HG02840 (cell line): ENCODE results near the gene BIRC7.

ENCODE experiments used
- ATAC-seq: cut with Tn5 transposase; IDR thresholded peaks from one replicate; pipeline ENCODE4 v1.9.1; 2021; ENCODE audit warnings: mild to moderate bottlenecking, moderate library complexity, moderate number of reproducible peaks; ENCODE audit not compliant: unreplicated experiment, low FRiP score

Gene BIRC7

DNA sequence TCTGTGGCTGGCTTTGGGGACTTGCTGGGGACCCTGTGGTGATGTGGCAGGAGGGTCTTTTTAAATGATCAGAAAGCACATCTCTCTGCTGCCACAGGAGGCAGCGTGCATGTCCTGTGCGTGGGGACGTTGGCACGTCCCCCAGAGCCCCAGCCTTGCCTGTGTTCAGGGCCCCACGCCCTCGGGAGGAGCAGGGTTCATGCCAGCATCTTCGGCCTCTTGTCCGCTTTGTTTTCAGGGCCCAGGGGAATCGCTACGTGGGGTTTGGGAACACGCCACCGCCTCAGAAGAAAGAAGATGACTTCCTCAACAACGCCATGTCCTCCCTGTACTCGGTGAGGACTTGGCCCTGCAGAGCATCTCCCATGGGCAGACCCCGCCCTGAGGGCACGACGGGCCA lies 43.0 kb downstream of the BIRC7 start:
- no peak for ATAC-seq

DNA sequence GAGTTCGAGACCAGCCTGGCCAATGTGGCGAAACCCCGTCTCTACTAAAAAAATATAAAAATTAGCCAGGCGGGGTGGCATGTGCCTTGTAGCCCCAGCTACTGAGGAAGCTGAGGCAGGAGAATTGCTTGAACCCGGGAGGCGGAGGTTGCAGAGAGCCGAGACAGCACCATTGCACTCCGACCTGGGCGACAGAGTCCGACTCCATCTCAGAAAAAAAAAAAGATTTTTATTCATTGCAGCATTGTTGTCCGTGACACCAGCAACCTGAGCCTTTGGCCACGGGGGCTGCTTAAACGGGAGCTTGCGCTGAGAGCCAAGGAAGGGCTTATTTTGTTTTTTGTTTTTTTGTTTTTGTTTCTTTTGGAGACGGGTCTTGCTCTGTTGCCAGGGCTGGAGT lies 44.2 kb downstream of the BIRC7 start:
- ATAC-seq, result no peak

DNA sequence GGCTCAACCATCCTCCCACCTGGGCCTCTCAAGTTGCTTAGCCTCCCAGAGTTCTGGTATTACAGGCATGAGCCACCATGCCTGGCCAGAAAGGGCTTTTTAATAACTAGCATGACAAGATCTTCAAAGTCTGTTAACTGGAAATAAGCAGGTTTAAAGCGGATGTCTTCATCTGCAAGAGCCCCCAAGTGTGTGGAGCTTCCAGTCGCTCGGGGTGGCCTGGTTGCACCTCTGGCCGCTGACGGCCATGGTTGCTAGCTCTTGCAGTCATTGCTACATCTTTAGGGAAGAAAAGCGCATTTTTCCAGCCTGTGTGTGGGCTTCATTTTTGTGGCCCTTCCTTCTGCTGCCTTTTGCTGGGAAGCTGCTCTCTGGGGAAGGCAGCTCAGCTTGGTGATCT lies 44.7 kb downstream of the BIRC7 start:
- no peak for ATAC-seq

DNA sequence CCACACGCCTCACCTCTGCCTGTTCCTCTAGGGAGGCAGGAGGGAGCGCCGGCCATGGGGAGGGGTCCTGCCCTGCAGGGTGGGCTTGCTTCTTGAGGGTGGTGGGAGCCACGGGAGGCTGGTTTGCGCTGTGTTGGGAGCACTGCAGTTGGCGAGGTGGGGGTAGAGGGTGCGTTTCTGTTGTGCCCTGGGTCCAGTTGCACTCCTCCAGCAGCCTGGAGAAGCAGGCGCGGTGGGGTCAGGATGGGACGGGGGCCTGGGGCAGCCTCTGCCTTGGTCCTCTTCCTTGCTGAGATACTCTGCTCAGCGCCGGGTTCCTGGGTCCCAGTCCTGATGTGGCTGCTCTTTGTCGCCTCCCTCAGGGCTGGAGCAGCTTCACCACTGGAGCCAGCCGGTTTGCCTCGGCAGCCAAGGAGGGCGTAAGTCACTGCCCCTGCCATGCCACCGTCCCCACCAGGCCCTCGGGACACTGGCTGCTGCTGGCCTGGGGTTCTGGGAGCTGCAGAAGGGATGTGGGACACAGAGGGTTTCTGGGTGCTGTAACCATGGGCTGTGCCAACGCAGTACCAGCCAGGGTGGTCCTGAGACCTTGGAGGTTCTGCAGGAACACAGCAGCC lies 45.3 kb downstream of the BIRC7 start:
- ATAC-seq, result no peak

DNA sequence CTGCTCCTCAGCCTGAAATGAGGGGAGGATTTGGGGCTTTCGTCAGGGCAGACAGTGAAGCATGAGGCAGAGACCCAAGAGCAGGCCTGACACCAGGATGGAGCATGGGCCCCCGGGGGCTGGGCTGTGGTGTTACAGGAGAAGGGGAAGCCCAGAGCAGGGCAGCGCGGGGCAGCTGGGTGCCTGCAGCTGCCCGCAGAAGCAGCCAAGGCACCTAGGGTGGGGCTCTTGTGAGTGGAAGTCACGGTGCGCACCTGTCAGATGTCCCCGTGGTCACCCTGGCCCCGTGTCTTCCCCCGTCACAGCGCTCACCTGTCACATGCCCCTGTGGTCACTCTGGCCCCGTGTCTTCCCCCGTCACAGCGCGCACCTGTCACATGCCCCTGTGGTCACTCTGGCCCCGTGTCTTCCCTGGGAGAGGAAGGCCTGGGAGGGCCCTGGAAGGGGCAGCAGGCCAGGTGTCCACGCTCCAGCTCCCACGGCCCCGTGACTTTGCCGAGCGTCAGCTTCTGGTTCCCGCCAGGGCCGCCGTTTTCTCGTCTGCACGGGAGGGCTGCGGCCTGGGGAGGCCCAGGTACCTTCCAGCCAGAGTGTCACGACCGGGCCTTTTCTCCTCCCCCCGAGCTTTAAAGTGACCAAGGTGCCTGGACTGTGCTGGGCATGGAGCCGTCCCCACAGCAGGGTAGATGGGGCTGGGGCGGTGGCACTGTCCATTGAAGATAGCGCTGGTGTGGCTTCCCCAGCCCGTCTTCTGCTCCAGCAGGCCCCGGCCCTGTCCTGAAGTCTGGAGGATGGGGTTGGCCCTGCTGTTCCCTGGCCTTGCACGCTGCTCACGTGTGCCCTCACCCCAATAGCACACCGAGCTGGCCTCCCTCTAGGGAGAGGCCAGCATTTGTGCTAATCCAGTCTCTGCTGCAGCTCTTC lies 46.3 kb downstream of the BIRC7 start:
- ATAC-seq, result no peak

DNA sequence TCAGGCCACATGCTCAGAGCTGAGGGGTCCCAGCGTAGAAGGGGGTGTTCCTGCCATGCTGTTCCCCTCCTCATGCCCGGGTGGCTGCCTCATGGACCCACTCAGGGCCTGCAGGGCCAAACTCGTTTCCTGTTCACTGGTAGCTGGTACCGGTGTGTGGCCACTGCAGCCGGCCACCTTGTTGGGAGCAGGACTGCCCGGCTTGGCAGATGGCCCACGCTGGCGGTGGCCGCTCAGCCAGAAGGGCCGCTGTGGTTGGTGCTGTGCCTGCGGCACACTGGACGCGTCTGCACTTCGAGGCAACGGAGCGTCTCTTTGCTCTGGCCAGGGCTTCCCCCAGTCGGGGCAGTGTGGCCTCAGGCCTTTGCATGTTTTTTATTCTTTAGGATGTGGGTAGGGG lies 47.2 kb downstream of the BIRC7 start:
- ATAC-seq, result no peak

DNA sequence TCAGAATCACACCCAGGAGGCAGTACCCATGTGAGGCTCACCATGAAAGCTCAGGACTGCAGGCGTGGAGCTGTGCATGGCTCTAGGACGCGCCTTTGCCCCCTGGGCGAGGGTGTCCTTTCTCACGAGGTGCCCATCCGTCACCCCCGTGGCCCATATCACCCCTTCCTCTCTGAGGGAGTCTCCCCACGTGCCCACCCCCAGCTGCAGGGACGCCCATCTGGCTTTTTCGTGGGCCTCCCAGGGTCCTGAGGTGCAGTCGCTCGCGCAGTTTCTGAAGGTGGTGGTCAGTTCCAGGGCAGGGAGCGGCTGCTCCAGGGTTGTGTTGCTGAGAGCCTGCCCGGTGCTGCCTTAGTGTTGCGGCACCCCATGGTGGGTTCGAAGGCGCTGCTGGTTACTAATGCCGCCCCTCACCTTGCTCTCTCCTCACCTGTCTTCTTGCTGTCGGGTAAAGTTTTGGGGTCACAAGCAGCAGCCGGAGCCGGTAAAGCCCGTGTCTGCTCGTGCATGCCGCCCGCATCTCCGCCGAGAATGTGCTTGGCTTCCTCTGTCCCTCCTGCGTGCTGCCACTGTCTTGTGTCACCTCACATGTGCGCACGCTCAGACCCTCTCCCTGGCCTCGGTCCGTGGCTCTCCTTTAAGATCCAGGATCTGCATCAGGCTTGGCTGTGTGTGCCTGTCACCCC lies 47.8 kb downstream of the BIRC7 start:
- ATAC-seq, result no peak

DNA sequence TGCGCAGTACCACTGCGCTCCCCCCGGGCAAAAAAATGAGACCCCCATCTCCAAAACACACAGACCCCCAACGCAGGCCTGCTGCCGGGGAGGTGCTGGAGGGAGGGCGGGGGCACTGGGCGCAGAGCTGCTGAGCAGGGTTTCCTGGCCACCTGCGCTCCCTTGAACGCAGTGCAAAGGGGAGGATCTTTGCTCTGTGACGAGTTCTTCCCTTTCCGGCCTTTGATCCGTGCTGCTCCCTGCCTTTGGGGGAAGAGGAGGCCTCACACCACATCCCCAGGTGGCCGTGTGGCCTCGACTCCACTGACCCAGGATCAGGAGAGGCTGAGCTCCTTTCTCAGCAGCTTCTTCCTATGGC lies 48.4 kb downstream of the BIRC7 start:
- ATAC-seq, result no peak

DNA sequence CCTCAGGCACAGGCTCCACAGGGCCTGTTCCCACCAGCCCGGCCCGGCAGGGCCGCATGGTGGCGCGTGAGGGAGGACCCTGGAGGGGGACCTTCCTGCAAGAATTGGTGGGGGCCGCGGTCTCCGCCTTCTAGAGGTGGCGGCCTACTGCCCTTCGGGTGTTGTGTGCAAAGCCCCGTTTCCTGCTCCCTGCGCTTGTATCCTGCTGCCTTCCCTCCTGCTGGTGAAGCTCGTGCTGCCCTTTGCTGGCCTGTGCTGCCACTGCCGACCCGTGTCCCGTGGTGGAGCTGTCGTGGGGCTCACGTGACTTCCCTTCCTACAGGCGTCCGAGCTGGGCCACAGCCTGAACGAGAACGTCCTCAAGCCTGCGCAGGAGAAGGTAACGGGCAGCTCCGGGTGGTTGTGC lies 48.8 kb downstream of the BIRC7 start:
- no peak for ATAC-seq

DNA sequence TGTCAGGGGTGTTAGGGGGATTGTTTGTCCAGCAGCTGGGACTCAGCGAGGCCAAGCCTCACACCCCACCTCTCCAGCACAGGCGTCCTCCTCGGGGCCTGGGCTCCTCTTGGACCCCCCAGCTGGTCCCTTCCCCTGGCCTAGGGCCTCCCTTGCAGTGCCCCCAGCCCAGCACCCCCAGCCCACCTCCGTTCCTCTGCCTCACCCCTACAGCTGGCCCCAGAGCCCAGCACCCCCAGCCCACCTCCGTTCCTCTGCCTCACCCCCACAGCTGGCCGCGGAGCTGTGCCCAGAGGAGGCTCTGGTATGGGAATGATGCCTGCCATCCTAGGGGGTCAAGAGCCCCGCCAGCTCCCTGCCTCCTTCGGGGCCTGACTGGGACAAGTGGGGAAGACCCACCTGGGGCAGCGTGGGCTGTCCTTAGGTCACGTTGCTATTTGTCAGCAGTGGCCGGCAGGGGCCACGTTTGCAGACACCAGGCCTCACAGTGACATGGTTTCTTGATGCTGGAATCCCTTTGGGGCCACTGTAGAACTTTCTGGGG lies 49.3 kb downstream of the BIRC7 start:
- no peak for ATAC-seq

DNA sequence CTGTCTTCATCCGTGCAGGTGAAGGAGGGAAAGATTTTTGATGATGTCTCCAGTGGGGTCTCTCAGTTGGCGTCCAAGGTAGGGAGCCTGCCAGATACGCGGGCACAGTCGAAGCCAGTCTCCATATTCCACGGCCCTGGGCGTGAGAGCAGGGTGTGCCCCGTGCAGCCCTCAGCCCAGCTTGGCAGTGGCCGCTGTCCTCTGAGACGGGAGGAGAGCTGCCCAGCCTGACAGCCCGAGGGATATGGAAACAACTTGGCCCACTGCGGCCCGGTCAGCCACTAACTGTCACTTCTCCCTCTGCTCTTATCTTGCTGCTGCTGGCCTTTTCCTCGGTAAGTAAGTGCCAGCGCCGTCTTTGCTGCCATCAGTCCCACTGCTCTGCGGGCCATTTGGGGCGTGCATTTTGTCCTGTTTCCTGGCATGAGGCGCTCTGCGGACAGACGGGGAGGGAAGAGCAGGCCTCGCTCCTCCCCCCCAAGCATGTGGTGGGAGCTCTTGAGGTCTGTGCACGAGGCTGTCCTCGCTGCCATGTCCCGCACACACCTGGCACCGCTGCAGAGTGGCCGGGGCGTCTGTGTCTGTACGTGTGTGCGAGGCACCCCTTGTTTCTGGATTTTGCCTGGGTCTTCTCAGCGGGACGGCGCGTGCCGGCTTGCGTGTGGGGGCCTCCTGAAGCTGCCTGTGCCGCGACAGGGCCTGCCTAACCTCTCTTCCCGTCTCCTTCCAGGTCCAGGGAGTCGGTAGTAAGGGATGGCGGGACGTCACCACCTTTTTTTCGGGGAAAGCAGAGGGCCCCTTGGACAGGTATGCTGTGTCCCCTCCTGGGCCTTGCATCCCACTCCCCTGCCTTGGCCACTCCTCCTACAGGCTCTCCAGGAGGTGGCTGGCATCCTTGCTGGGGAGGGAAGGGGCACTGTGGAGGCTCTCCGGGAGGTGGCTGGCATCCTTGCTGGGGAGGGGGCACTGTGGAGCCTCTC lies 50.2 kb downstream of the BIRC7 start:
- no peak for ATAC-seq

DNA sequence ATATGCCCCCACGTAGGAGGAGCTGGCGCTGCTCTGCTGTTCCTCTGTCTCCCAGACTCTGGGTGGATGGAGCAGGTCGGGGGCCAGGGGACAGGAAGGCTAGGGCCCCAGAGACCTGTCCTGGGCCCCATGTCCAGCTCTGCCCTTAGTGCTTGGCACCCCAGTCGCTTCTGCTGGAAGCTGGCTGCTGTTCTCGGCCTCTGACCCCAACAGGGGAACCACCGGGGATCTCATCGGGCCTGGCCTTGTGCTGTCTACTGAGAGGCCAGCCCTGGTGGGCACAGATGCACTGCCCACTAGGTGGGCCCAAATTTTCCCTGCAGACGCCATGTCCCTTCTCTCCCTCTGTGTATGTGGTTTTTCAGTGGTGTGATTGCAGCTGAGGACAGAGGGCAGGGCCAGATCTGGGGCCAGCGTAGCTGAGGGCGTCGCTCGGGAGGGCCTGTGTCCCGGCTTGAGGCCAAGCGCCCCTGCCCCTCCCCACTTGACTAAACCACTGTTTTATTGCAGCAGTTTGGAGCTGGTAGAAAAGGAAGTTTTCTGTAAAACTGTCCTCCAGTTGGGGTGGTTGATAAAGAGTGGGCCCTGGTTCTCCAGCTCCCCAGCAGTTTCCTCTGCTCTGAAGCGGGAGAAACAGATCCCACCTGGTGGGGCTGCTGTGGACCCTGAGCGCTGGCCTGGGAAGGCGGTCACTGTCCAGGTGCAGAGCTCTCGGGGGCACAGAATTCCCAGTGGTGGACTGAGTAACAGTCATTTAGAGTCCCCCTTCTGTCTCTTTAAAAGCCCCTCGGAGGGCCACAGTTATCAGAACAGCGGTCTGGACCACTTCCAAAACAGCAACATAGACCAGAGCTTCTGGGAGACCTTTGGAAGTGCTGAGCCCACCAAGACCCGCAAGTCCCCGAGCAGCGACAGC lies 51.3 kb downstream of the BIRC7 start:
- no peak for ATAC-seq

DNA sequence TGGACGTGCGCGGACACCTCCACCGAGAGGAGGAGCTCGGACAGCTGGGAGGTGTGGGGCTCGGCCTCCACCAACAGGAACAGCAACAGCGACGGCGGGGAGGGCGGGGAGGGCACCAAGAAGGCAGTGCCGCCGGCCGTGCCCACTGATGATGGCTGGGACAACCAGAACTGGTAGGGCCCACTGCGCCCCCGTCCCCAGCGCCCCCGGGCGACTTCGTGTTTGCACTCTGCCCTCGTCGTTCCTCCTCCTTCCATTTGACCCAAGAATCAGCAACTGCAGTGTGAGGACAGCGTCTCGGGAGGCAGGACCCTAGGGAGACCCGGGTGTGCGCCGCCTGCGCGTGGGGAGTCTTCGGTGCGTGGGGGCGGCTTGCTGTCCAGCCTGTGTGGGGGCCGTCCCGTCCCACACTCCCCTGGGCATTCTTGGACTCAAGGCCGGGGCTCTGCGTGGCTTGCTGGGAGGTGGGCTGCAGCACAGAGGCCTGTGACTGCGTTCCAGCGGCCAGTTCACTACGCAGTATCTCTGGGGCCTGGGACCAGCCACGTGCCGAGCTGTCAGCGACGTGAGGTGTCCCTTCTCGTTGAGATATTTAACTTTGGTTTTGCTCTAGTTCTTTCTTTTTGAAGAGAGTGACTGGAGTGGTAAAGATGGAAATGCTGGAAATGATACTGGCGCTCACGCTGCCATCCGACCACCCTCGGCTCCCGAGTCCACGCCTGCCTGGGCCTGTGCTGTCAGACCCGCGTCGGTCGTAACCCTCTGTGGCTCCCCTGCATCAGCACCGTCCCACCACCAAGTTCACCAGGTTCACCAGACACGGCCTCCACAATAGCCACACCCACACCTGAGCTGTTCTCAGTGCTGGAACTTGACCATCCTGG lies 52.2 kb downstream of the BIRC7 start:
- no peak for ATAC-seq

DNA sequence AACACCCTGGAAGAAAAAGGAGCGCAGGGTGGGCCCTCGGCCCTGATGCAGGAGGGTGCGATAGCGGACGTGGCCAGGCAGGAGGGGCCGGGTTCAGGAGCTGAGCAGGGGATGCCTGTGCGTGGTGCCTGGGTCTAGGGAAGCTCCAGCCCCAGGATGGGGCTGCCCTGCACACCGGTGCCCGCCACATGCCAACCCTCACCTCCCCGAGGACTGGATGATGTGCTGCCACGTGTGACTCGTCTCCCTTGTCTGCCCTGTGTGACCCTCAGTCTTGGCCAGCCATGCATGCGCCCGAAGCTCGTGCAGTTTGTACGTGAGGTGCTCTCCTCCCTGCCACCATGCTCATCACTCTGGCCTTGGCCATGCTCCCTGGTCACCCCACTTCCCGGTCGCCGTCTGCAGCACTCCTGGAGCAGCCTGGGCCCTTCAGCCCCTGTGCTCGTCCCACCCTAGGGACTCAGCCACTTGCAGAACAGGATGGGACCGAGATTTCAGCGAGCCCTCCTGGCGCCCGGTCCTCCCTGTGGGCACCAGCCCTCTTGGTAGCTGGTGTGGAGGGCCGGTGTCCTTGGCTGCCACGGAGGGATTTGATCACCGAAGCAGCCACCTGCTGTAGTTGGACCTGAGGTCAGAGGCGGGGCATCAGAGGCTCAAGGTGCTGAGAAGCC lies 53.0 kb downstream of the BIRC7 start:
- ATAC-seq, result no peak

DNA sequence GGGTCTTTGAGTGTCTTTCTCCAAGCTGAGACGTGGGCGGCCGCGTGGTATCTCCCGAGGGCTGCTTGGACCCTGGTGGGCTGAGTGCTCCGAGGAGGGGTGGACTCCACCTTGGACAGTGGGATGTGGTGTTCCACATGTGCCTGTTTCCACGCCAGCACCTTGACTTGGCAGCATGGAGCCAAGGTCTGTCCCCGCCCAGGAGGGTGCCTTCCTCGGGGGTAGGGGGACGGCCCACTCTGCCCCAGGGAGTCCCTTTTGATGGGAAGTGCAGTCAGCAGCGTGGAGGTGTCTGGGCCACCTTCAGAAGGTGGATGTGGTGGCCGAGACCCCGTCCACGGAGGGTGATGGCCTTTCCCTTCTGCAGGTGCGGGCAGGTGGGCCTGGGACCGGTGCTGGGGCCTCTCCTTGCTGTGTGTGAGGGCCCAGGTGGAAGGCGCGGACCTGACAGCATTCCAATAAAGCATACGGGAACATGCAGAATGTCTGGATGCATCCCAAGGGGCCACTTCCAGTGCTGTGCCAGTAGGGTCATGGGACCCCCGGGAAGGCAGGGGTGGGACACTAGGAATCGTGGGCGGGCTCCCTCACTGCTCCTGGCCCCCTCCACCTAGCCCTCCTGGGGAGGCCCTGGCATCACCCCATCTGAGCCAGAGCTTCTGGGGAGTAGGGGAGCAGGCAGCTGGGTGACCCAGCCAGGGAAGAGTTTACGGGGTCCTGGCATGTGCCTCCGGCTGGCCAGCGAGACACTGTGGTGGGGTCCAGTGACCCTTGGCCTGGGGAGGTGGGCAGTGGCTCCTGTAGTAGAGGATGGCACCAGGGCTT lies 53.8 kb downstream of the BIRC7 start:
- ATAC-seq, result no peak
